ENCODE data around the gene LCE5A. TPM values are rescaled to one million over a fixed set of nuclear protein-coding genes. Genes with fewer than 3 reads are reported as not detected.

The LCE5A gene
- total RNA-seq, 1 donor = not detected

DNA sequence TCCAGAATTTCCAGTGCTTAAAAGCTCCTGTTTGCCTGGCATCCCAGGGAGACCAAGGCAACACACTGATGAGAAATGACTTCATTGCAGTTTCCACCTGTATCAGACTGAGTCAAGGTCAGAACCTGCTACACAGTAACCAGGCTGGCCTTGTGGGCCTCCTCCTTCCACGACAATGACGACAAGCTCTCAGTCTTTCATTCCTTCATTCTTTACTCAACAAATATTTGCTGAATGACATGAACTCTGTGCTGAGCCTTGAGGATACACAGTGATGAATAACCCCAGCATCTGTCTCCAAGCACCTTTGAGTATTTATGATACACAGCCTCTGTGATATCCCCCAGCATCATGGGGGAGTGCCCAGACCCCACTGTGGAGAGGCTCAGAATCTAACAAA, 8.9 kb upstream of the LCE5A start:
- no peak for DNase-seq (ENCODE audit: low read depth)
- TF ChIP-seq CTCF (IDR thresholded peaks at IDR 0.05; ENCODE audit: insufficient read depth, low read length) = no peak

DNA sequence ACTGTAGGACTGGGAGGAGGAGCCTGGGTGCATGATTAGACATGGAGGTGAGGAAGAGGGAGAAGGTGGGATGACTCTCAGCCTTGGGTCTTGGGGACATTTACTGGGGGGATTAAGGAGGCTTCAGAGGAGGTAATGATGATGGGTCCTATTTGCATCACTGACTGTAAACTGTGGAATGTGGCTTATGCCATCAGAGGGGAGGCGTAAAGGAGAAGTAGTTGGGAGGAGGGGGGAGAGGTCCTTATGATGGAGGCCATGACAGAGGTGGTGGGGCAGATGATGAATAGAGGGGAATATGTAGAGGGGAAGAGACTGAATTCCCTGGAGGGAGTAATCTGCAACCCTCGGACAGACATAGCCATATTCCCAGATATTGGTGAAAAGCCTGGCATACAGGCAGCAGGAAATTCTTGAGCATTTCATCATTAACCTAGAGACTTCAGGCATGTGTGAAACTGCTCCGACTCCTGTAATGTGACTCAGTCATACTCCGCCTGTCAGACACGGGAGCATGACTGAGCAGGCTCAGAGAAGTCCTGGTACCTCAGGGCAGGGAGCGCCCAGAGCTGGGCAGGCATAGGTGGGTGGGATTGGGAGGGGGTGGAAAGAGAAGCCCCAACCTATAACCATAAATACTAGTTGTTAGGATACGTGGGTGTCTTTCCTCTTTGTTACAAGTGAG, 8.0 kb upstream of the LCE5A start:
- TF ChIP-seq CTCF (IDR thresholded peaks at IDR 0.05; ENCODE audit: insufficient read depth, low read length) = no peak
- peak; percentile 18 for DNase-seq (ENCODE audit: low read depth)
- H3K4me3 ChIP-seq (ENCODE audit: low read depth, low read length) = no peak overlapping the region

More for the DNA sequence above, 8.9 kb upstream of the LCE5A start:
- no peak overlapping the region for H3K4me3 ChIP-seq (ENCODE audit: low read depth, low read length)

GRCh38 chr1:152505083-152505482, 5.5 kb upstream of the LCE5A start:
- no peak for TF ChIP-seq CTCF (IDR thresholded peaks at IDR 0.05; ENCODE audit: insufficient read depth, low read length)
- no peak for DNase-seq (ENCODE audit: low read depth)
- no peak overlapping the region for H3K4me3 ChIP-seq (ENCODE audit: low read depth, low read length)

GRCh38 chr1:152506899-152507498, 3.6 kb upstream of the LCE5A start:
- TF ChIP-seq CTCF (IDR thresholded peaks at IDR 0.05; ENCODE audit: insufficient read depth, low read length) = no peak
- H3K4me3 ChIP-seq (ENCODE audit: low read depth, low read length) = no peak overlapping the region
- no peak for DNase-seq (ENCODE audit: low read depth)

- no peak overlapping the region for H3K4me3 ChIP-seq (ENCODE audit: low read depth, low read length)
- DNase-seq (ENCODE audit: low read depth) = no peak
- TF ChIP-seq CTCF (IDR thresholded peaks at IDR 0.05; ENCODE audit: insufficient read depth, low read length) = no peak
Observed at GRCh38 chr1:152511596-152511995, 993 bp downstream of the LCE5A start.

- no peak overlapping the region for H3K4me3 ChIP-seq (ENCODE audit: low read depth, low read length)
- DNase-seq (ENCODE audit: low read depth) = no peak
- TF ChIP-seq CTCF (IDR thresholded peaks at IDR 0.05; ENCODE audit: insufficient read depth, low read length) = no peak
Observed at GRCh38 chr1:152513081-152513480, 2.5 kb downstream of the LCE5A start.

Data from fibroblast of the aortic adventitia (primary cell).